GM18502 (cell line): Measurements from ENCODE around the gene ELF1.

Source experiments
- ATAC-seq: cut with Tn5 transposase; IDR thresholded peaks from one replicate; pipeline ENCODE4 v1.9.1; 2021; ENCODE audit warnings: mild to moderate bottlenecking; ENCODE audit not compliant: unreplicated experiment, poor library complexity

The ELF1 gene

DNA sequence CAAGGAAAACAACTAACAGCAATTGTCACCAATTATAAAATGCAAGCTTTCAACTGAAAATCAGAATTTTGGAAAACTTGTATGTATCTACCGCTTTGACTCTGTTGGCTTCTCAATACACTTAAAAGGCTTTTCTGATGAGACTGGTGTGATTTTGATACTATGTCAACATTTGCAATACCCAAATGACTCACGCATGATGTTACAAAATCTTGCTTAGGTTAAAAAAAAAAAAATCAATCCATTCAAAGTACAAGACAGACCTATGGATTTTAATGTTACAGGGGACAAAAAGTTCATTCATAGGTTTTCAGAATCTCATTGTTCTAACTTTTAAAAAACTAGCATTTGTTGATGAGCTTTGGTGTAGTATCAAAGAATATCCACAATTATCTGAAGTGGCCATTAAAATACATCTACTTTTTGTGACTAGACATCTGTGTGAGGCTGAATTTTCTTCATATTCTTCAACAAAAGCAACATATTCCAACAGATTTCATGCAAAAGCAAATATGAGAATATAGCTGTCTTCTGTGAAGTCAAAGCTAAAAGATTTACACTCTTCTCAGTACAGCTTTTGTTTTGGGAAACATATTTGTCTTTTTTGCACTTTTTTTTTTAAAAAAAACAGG, 10.7 kb downstream of the ELF1 start:
- no peak for ATAC-seq

DNA sequence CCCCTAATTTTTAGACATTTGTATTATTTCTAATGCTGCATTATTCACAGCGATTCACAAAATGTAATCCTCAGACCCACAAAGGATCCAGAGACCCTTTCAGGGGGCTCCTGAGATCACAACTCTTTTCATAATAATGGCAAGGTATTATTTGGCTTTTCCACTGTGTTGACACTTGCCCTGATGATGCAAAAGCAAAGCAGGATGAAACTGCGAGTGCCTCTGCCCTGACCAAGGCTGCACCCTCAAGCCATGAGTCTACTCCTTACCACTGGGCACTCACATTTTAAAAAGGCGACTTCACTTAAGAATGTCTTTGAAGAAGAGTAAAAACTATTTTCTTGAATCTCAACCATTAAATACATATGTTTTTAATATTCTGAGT, 11.4 kb downstream of the ELF1 start:
- ATAC-seq = no peak

DNA sequence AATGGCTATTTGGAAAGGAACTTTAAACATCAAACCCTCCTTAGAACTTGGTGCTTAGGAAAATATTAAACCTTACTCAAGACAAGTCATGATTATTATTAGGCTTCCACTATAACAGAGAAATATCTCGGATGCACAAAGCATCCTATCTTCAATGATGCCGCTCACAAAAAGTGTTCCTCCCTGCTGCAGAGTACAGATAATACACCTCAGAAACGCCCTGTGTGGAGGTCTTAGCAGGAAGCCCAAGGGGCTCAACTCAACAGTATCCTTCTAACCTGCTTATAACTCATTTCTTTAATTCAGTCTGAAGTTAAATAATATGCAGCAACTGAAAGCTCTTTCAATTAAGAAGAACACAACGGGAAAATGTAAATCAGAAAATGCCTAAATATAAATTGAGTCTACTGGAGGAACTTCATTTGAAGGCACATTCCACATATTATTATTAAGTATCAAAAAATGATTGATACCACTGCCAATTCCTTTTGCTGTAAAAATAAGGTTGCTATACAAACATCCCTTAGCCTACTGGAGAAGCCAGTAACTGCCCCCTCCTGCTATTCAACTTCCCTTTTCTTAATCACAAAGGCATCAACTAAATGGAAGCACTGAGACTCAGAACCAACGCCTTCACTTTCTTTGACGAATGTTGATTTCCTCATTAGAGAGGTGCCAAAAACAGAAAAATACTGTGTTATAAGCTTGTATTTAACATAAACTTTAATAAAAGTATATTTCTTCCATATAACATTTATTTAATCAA, 12.0 kb downstream of the ELF1 start:
- no peak for ATAC-seq

GRCh38 chr13:41006306-41006705, 12.8 kb downstream of the ELF1 start:
- no peak for ATAC-seq

- ATAC-seq = no peak
These were observed 13.4 kb downstream of the ELF1 start for GRCh38 chr13:41005704-41006103.

- peak; percentile 77 for ATAC-seq
These were observed 14.0 kb downstream of the ELF1 start for GRCh38 chr13:41004875-41005693.

GRCh38 chr13:41002606-41003005, 16.5 kb downstream of the ELF1 start:
- no peak for ATAC-seq

- no peak for ATAC-seq
These were observed 17.4 kb downstream of the ELF1 start for GRCh38 chr13:41001695-41002094.

DNA sequence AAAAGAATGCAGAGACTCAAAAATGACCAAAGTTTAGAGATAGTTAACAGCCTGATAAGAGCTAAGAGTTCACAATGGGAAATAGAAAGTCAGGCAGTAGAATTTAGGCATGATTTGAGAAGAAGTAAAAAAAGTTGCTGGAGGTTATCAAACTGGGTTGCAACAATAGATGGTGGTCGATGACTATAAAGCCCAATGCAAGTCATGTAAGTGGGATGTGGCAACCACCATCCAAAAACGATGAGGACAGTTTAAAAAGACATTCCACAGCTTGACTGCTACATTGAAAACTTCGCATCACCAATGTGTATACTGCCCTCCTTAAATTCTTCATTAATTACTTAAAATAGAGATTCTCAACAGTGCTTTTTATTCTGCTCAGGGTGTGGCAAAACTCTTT, 19.7 kb downstream of the ELF1 start:
- no peak for ATAC-seq

DNA sequence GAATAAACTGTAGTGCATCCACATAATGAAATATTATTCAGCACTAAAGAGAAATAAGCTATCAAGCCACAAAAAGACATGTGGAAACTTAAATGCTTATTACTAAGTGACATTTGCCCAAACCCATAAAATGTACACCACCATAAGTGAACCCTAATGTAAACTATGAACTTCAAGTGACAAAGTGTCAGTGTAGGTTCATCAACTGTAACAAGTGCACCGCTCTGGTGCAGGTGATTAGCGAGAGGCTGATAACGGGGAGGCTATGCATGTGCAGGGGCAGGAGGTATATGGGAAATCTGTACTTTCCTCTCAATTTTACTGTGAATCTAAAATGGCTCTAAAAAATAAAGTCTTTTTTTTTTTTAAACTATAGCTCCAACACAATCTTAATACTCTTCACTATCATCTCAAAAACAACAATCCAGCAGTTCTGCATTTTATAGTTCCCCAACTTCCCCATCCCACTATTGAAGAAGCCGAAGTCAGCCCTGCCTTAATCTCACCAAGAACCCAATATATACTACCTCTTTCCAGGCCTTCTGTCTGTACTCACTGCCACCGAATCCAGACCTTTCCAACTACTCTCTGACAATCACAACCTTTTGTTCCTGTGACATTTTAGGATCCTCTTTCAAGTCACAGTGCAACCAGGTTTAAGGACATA, 22.6 kb downstream of the ELF1 start:
- no peak for ATAC-seq

DNA sequence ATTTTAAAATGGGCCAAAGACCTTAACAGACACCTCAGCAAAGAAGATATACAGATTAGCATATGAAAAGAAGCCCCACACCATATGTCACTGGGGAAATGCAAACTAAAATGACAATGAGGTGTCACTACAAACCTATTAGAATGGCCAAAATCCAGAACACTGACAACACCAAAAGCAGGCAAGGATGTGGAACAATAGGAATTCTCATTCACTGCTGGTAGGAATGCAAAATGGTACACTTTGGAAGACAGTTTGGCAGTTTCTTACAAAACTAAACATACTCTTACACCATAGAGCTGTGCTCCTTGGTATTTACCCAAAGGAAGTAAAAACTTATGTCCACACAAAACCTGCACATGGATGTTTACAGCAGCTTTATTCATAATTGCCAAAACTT, 23.1 kb downstream of the ELF1 start:
- ATAC-seq = no peak

- peak; percentile 84 for ATAC-seq
These were observed 24.4 kb downstream of the ELF1 start for GRCh38 chr13:40994581-40995230.

DNA sequence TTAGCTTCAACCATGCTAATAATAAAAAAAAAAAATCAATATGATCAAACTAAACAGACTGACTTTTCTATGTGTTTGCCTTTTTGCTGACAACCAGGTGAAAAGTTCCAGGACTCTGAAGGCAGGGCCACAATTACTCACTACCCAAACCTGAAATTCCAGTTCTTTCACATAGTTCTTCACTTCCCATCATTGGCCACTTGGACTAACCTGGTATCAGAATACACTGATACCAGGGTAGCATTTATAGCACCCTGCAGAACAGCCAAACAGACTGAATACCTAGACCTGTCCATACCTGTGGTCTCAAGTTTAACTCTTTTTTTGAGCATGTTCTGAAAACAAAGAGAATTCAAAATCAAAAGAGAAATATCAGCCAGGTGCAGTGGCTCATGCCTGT, 25.1 kb downstream of the ELF1 start:
- ATAC-seq = no peak

- ATAC-seq = no peak
These were observed 26.2 kb downstream of the ELF1 start for GRCh38 chr13:40992678-40993518.

DNA sequence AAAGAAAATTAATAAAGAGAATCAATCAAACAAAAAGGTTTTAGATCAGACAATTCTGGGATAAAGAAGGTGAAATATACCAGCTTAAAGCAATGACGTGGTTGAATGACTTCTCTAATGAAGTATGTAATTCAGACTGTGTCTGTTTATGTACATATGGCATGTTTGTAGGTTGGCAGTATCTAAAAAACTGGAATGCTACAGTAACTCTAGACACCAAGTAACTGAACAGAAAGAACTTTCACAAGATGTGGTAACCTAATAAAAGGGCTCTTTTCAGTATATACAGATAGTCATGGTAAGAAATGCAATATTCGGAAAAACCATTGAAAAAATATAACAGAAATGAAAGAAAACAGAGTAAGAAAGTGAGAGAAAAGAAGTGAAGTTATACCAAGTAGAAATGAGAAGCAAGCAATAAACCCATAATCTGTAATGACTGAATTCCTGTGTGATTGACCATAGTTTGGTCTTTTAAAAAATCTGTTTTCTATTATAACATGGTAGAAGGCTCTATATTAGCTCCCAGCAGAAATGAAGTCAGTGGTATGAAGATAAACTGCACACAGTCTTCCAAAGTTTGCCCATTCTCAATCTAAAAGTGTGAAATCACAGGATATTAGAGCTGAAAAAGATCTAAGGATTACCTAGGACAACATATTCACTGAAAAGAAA, 31.4 kb downstream of the ELF1 start:
- no peak for ATAC-seq

DNA sequence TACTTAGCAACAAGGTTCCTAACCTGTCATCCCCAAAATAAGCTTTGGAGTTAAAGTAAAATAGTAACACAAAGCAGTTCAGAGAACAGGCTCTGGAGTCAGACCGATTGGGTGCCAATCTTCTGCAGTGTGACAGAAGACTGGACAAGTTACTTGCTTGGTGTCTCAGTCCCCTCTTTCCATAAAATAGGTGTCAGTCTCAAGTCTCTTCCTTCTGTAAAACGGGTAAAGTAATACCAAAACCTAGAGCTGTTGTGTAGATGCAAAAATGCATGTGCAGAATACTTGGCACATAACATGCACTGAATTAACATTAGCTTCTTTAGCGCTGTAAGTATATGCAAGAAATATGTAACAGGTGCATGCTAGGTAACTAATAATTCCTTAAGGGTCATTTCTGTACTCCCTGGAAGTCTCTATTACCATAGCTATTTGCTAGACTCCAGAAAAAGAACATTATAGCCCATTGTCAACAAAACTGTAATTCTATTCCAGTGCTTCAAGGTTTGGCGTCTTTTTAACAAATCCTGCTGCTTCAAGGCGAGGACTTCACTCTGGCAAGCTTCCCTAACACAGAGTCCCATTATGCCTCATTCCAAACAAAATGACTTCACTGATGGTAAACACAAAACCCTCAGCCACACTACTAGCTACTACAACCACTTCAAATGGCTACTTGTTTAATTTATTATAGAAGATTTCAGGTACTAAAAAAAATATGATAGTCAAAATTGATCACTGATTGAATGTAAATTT, 32.8 kb downstream of the ELF1 start:
- no peak for ATAC-seq

DNA sequence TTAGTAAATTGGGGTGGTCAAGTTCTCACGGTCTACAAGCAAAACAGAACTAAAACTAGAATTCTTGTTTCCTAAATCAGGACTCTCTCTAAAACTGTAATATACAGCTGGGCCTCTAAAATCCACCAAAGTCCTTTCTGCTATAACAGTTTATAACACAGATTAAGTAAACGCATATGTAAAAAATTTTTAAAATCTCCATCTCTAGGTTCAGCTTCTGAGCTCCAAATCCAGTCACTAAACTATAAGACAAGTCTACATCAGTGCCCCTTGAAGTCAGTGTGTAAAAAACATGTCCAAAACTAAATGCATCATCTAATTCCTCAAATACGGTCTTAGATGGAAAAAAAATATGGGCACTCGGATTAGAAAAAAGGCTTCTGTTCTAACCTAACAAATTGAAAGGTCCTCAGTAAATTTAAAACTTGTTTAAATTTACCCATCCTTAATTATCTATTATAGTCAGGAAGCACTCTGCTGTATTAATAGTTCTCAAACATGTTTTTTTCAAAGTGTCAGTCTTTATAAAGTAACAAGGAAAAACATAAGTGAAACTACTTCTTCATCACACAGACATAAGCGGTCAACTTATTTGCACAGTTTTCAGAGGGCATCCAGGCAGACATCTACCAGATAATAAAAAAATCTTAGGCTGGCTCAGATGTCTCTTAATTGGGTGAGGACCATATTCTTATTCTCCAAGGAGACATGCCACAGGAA, 33.6 kb downstream of the ELF1 start:
- ATAC-seq = no peak
